Body of pancreas (tissue), 4 donors: ENCODE results near the gene SYNE2. TPM values are rescaled to one million over a fixed set of nuclear protein-coding genes. Genes with fewer than 3 reads are reported as not detected.

ENCODE experiments used
- ATAC-seq: fragments of 150-250 bp; one replicate; pipeline ENCODE4 v1.9.1; 2016
- DNase-seq, 4 donors: peaks; one replicate each; pipeline ENCODE4 v3.0.0-alpha.2; 2019
- H3K27ac ChIP-seq, 4 donors: fragments of 200-600 bp; sonication (generic); 1 replicate in 3 of 4; 2 replicates in 1 of 4; pipeline versions ENCODE4 v1.5.1 to v1.6.1; 2016 to 2019; ENCODE audit warnings: mild to moderate bottlenecking in 1 of 4, mixed read lengths in 1 of 4, moderate library complexity in 1 of 4
- H3K27me3 ChIP-seq, 2 donors: fragments of 200-600 bp; sonication (generic); one replicate each; pipeline ENCODE4 v1.6.0; 2016; ENCODE audit warnings: mild to moderate bottlenecking in 1 of 2
- H3K36me3 ChIP-seq, 2 donors: fragments of 200-600 bp; sonication (generic); replicated peaks in 1 of 2; 2 replicates each; pipeline ENCODE4 v1.5.1; 2016; ENCODE audit warnings: low read depth in 2 of 2; ENCODE audit not compliant: insufficient read depth in 1 of 2
- H3K4me1 ChIP-seq: fragments of 200-600 bp; sonication (generic); one replicate; pipeline ENCODE4 v1.6.0; 2016
- H3K4me3 ChIP-seq, 2 donors: fragments of 200-600 bp; sonication (generic); 1 replicate in 1 of 2; 2 replicates in 1 of 2; pipeline ENCODE4 v1.5.1; 2016 to 2019
- H3K9me3 ChIP-seq, 3 donors: fragments of 200-600 bp; sonication (generic); 1 replicate in 2 of 3; 2 replicates in 1 of 3; pipeline ENCODE4 v1.5.1; 2016
- CTCF ChIP-seq, 7 experiments: fragments of 450-650 bp in 4 of 7; fragments of 200-600 bp in 3 of 7; sonication (generic) in 3 of 7; IDR thresholded peaks; one replicate each; pipeline ENCODE4 v1.5.1; 2016 to 2019; ENCODE audit warnings: antibody characterized with exemption in 7 of 7
- POLR2A ChIP-seq, 3 donors: fragments of 450-650 bp; IDR thresholded peaks; one replicate each; pipeline ENCODE4 v1.6.1; 2016; ENCODE audit warnings: antibody characterized with exemption in 3 of 3, mild to moderate bottlenecking in 2 of 3
- WGBS, 2 donors: methylation state at CpG; one replicate each; pipeline ENCODE4 v1.1.5; 2017; 5-methylcytosine and 5-hydroxymethylcytosine counted together
- intact Hi-C: fragments of 100-400 bp; cut with DNase I; formaldehyde crosslinking; loops from one replicate; pipeline ENCODE4 v1.15.1; 2023
- total RNA-seq, 2 donors: library from RNA; depleted of rRNA; stranded (reverse); fragments of >200 nt; gene quantifications; one replicate each; pipeline ENCODE4 v1.1.0, GENCODE V29; 2016

Gene SYNE2
- total RNA-seq, 2 donors from 2014 or later, result 163 to 240 TPM

- ATAC-seq, result peak; percentile 86
- Histone ChIP-seq H3K4me3 (no peak overlapping the region), H3K27me3 (no peaks in the 10 kb centered on the region), H3K9me3 (no peaks in the 10 kb centered on the region), H3K27ac (peak overlapping the region; percentile 11 to 93 (median 62)), H3K36me3 (no peaks in the 10 kb centered on the region), H3K4me1 (peaks cover 50% of the 10 kb centered on the region)
- peak; percentile 21 to 70 (median 26) for DNase-seq
- no peak for TF ChIP-seq CTCF (IDR thresholded peaks at IDR 0.05)
- peak in 2 of 3 donors; percentile 22 to 32 for TF ChIP-seq POLR2A (IDR thresholded peaks at IDR 0.05)
- intact Hi-C loops, result no loop called here
- 32 to 48% methylated on average over 2 of the region's 2 CpGs for WGBS, 2 donors
These were observed 254.6 kb downstream of the SYNE2 start for GRCh38 chr14:64107438-64107837.

GRCh38 chr14:64109819-64110554 lies 257.2 kb downstream of the SYNE2 start:
- ATAC-seq, result no peak
- intact Hi-C loops, result no loop called here

GRCh38 chr14:64110802-64111201 lies 258.0 kb downstream of the SYNE2 start:
- intact Hi-C loops, result no loop called here
- DNase-seq, result no peak
- H3K27me3 ChIP-seq, result no peaks in the 10 kb centered on the region
- TF ChIP-seq POLR2A (IDR thresholded peaks at IDR 0.05) (no peak), CTCF (IDR thresholded peaks at IDR 0.05) (no peak)
- H3K4me1 ChIP-seq, result peaks cover 81% of the 10 kb centered on the region
- 96 to 100% methylated on average over 1 of the region's 1 CpG for whole genome bisulfite sequencing, 2 donors
- H3K9me3 ChIP-seq, result no peaks in the 10 kb centered on the region
- peaks cover 0 to 3% of the 10 kb centered on the region in 2 donors for H3K36me3 ChIP-seq
- H3K27ac ChIP-seq, result peak overlapping the region in 3 of 4 donors; percentile 22 to 93 (median 27)
- no peak overlapping the region for H3K4me3 ChIP-seq
- no peak for ATAC-seq

More at GRCh38 chr14:64109819-64110554, 257.2 kb downstream of the SYNE2 start:
- TF ChIP-seq CTCF (IDR thresholded peaks at IDR 0.05) (no peak), POLR2A (IDR thresholded peaks at IDR 0.05) (no peak)
- Histone ChIP-seq H3K9me3 (no peaks in the 10 kb centered on the region), H3K4me1 (peaks cover 72% of the 10 kb centered on the region), H3K27me3 (no peaks in the 10 kb centered on the region), H3K4me3 (no peak overlapping the region), H3K27ac (peak overlapping the region; percentile 22 to 93 (median 59)), H3K36me3 (peaks cover 0 to under 1% of the 10 kb centered on the region in 2 donors)
- WGBS, 2 donors, result 13 to 30% methylated on average over 1 of the region's 1 CpG
- no peak for DNase-seq

- peaks cover 0 to 3% of the 10 kb centered on the region in 2 donors for H3K36me3 ChIP-seq
- H3K27ac ChIP-seq, result peak overlapping the region; percentile 88 to 93 (median 90)
- TF ChIP-seq CTCF (IDR thresholded peaks at IDR 0.05) (no peak), POLR2A (IDR thresholded peaks at IDR 0.05) (peak in 2 of 3 donors; percentile 63 to 73)
- intact Hi-C loops, result no loop called here
- 25 to 33% methylated on average over 17 of the region's 17 CpGs for WGBS, 2 donors
- ATAC-seq (peak; percentile 89), DNase-seq (peak; percentile 83 to 92 (median 91))
- no peaks in the 10 kb centered on the region for H3K27me3 ChIP-seq
- H3K4me1 ChIP-seq, result peaks cover 74% of the 10 kb centered on the region
- H3K4me3 ChIP-seq, result no peak overlapping the region
- no peaks in the 10 kb centered on the region for H3K9me3 ChIP-seq
These were observed 260.3 kb downstream of the SYNE2 start for GRCh38 chr14:64112867-64113678.
